ENCODE data around the gene LSM11. TPM values are rescaled to one million over a fixed set of nuclear protein-coding genes. Genes with fewer than 3 reads are reported as not detected.

LSM11 gene
- total and polyA plus RNA-seq, 2 of the 4 experiments (the other 2 are of a cell fraction): 1.4 to 3.0 TPM

DNA sequence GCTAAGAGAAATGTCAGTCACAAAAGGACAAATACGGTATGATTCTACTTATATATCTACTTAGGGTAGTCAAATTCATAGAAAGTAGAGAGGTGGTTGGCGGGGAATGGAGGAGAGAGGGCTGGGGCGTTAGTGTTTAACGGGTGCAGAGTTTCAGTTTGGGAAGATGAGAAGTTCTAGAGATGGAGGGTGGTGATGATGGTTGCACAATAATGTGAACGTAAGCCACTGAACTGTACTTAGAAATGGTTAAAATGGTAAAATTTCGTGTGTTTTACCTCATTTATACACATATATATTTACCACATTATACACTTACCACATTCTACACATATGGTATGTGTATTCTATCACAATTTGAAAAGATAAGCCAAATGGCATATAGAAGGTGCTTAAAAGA is 35.7 kb downstream of the LSM11 start:
- Histone ChIP-seq H3K4me1 (ENCODE audit: control insufficient read depth, insufficient read depth, low read length) (no peaks in the 10 kb centered on the region), H2BK120ac (ENCODE audit: low read depth, low read length) (no peak overlapping the region), H3K36me3 (ENCODE audit: control insufficient read depth, insufficient read depth, low read length) (peaks cover 4% of the 10 kb centered on the region; the same call in 1 of the 2 replicates), H3K9me3 (ENCODE audit: control insufficient read depth, insufficient read depth, low read length) (no peaks in the 10 kb centered on the region), H3K27ac (ENCODE audit: insufficient read depth, low read length) (no peak overlapping the region), H2AK5ac (ENCODE audit: low read depth, low read length) (no peak overlapping the region), H2BK5ac (ENCODE audit: low read depth, low read length, poor library complexity, severe bottlenecking) (no peak overlapping the region), H3K23ac (ENCODE audit: low read depth, low read length) (no peak overlapping the region), H4K8ac (ENCODE audit: low read depth in 2 of 2, low read length in 2 of 2) (no peak overlapping the region), H2AFZ (replicated peaks; ENCODE audit: low read length, poor library complexity) (no peak overlapping the region), H3K4ac (ENCODE audit: low read depth, low read length) (no peak overlapping the region), H2AK9ac (replicated peaks; ENCODE audit: low read depth, low read length, poor library complexity) (no peak overlapping the region), H4K91ac (ENCODE audit: insufficient read depth, low read depth, low read length) (no peak overlapping the region), H3K4me3 (ENCODE audit: insufficient read depth, low read depth, low read length) (no peak overlapping the region), H3K9me1 (ENCODE audit: insufficient read depth, low read length) (no peaks in the 10 kb centered on the region), H3K14ac (replicated peaks; ENCODE audit: low read depth, low read length) (no peak overlapping the region), H2BK20ac (ENCODE audit: low read depth, low read length) (no peak overlapping the region), H4K20me1 (ENCODE audit: insufficient read depth, low read length) (no peaks in the 10 kb centered on the region), H3K4me2 (ENCODE audit: low read depth, low read length) (no peak overlapping the region), H4K5ac (ENCODE audit: low read depth, low read length) (no peak overlapping the region), H2BK15ac (ENCODE audit: low read depth, low read length) (no peak overlapping the region), H3K18ac (ENCODE audit: low read depth, low read length) (no peak overlapping the region), H3K56ac (ENCODE audit: extremely low read depth, insufficient read depth, low read length) (no peak overlapping the region), H3K9ac (ENCODE audit: low read depth, low read length) (no peak overlapping the region), H3K79me1 (ENCODE audit: low read depth in 1 of 2, low read length in 2 of 2) (no peaks in the 10 kb centered on the region), H3K27me3 (ENCODE audit: control insufficient read depth, insufficient read depth, low read length) (no peaks in the 10 kb centered on the region)
- DNase-seq: no peak
- ChIA-PET CTCF (no interaction called here), POLR2A (ENCODE audit: unreplicated experiment) (no interaction called here)
- TF ChIP-seq CEBPB (IDR thresholded peaks at IDR 0.05; ENCODE audit: low read depth, low read length): peak; percentile 61
- TF ChIP-seq, protein P1, sequence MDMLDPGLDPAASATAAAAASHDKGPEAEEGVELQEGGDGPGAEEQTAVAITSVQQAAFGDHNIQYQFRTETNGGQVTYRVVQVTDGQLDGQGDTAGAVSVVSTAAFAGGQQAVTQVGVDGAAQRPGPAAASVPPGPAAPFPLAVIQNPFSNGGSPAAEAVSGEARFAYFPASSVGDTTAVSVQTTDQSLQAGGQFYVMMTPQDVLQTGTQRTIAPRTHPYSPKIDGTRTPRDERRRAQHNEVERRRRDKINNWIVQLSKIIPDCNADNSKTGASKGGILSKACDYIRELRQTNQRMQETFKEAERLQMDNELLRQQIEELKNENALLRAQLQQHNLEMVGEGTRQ (IDR thresholded peaks at IDR 0.05; ENCODE audit: low read depth, low read length): no peak
- BruUV-seq (replicated peaks): no TSS peak
- no peak for ATAC-seq (ENCODE audit: low read depth)
- dilution Hi-C loops (cut with HindIII; ENCODE audit: low sequenced_read_pairs, unreplicated experiment) (no loop called here), in situ Hi-C loops (cut with MboI; ENCODE audit: low sequenced_read_pairs) (no loop called here), intact Hi-C loops (cut with micrococcal nuclease) (no loop called here)
- WGBS, 2 experiments (ENCODE audit: extremely low coverage in 2 of 2, insufficient read length in 1 of 2): 94% methylated on average over 3 of the region's 6 CpGs; no CpG with 5 or more reads in 1 of the 2 experiments
